K562 (cell line): ENCODE measurements around the gene ABLIM2. TPM values are rescaled to one million over a fixed set of nuclear protein-coding genes. Genes with fewer than 3 reads are reported as not detected.

Source experiments
- ATAC-seq: fragments of 200-7000 bp; cut with Tn5 transposase; 3 replicates; pipeline ENCODE4 v1.9.1; 2020; ENCODE audit warnings: moderate library complexity
- BruUV-seq: library from RNA; stranded (reverse); fragments of 400-500 nt; replicated peaks from 2 replicates; lab custom pipeline; 2021; lab: Mats Ljungman, UMichigan
- CTCF ChIA-PET: fragments of 300-600 bp; formaldehyde crosslinking; extraction: SDS; loops from one replicate; lab custom pipeline; 2021; ENCODE audit warnings: low intra/inter-chr PET ratio; lab: Yijun Ruan, JAX
- POLR2A ChIA-PET: fragments of 300-600, 350-650 bp; sonication (Branson Sonifier 250); formaldehyde crosslinking; extraction: SDS; loops from one replicate; lab custom pipeline; 2021; ENCODE audit warnings: antibody characterized with exemption, inconsistent platforms; lab: Yijun Ruan, JAX
- DNase-seq, 4 experiments: peaks; one replicate each; pipeline versions ENCODE4 v3.0.0 to v3.0.0-alpha.2; 2011 to 2018; ENCODE audit warnings: low spot score in 3 of 4, mixed read lengths in 3 of 4; ENCODE audit errors: extremely low read depth in 1 of 4
- FAIRE-seq: peaks from 2 replicates; lab custom pipeline; 2011; peaks lifted over from hg19 to GRCh38; lab: Jason Lieb, UNC
- H2AFZ ChIP-seq: 2 replicates; pipeline ENCODE4 v1.6.0; 2011; ENCODE audit warnings: low read depth, low read length, control low read depth, inconsistent platforms
- H3K27ac ChIP-seq: fragments of 200-600 bp; 3 replicates; pipeline ENCODE4 v1.8.0; 2011; ENCODE audit warnings: low read depth, mild to moderate bottlenecking, control low read depth, inconsistent platforms, low read length, moderate library complexity, mixed read lengths; ENCODE audit errors: extremely low read depth
- H3K27me3 ChIP-seq, 2 experiments: fragments of 300-600 bp in 1 of 2; 2 replicates in 1 of 2; 3 replicates in 1 of 2; pipeline versions ENCODE4 v1.6.0 to v1.8.0; 2011; ENCODE audit warnings: inconsistent platforms in 2 of 2, low read length in 2 of 2, mild to moderate bottlenecking in 1 of 2, mixed read lengths in 1 of 2, moderate library complexity in 1 of 2; ENCODE audit not compliant: control insufficient read depth in 2 of 2, insufficient read depth in 2 of 2
- H3K36me3 ChIP-seq: fragments of 300-600 bp; 3 replicates; pipeline ENCODE4 v1.8.0; 2011; ENCODE audit warnings: mild to moderate bottlenecking, low read length, inconsistent platforms; ENCODE audit not compliant: control insufficient read depth, insufficient read depth
- H3K4me1 ChIP-seq, 2 experiments: fragments of 200-600 bp in 1 of 2; replicated peaks in 1 of 2; 2 replicates in 1 of 2; 3 replicates in 1 of 2; pipeline versions ENCODE4 v1.5.1 to v1.8.0; 2011; ENCODE audit warnings: inconsistent platforms in 2 of 2, low read length in 2 of 2, mild to moderate bottlenecking in 1 of 2, mixed read lengths in 1 of 2, moderate library complexity in 1 of 2; ENCODE audit not compliant: control insufficient read depth in 2 of 2, insufficient read depth in 2 of 2
- H3K4me2 ChIP-seq: 2 replicates; pipeline ENCODE4 v1.6.1; 2011; ENCODE audit warnings: low read length, control low read depth, inconsistent platforms, mixed read lengths; ENCODE audit not compliant: insufficient read depth
- H3K4me3 ChIP-seq: fragments of 200-600 bp; sonication (generic), shearing (Covaris generic); 2 replicates; pipeline ENCODE4 v1.5.1; 2016; ENCODE audit warnings: control low read depth, inconsistent platforms
- H3K79me2 ChIP-seq: fragments of 200-600 bp; 3 replicates; pipeline ENCODE4 v1.8.0; 2011; ENCODE audit warnings: low read length, inconsistent platforms; ENCODE audit not compliant: control insufficient read depth, insufficient read depth
- H3K9ac ChIP-seq, 2 experiments: 2 replicates each; pipeline versions ENCODE4 v1.6.0 to v1.6.1; 2011; ENCODE audit warnings: low read depth in 2 of 2, low read length in 2 of 2, control low read depth in 1 of 2, inconsistent platforms in 1 of 2, mild to moderate bottlenecking in 1 of 2, mixed read lengths in 1 of 2; ENCODE audit not compliant: insufficient read depth in 1 of 2
- H3K9me1 ChIP-seq: one replicate; pipeline ENCODE4 v1.6.0; 2011; ENCODE audit warnings: inconsistent platforms, mild to moderate bottlenecking, low read length, moderate library complexity; ENCODE audit not compliant: control insufficient read depth, insufficient read depth
- H3K9me3 ChIP-seq: replicated peaks from 2 replicates; pipeline ENCODE4 v1.5.1; 2011; ENCODE audit warnings: low read depth, low read length, inconsistent platforms; ENCODE audit not compliant: control insufficient read depth, insufficient read depth
- H4K20me1 ChIP-seq: replicated peaks from 2 replicates; pipeline ENCODE4 v1.6.1; 2011; ENCODE audit warnings: low read length, inconsistent platforms, mixed read lengths; ENCODE audit not compliant: control insufficient read depth, insufficient read depth
- ARID1B ChIP-seq: fragments of 450-650 bp; IDR thresholded peaks from 2 replicates; pipeline ENCODE4 v1.6.1; 2016; ENCODE audit warnings: antibody characterized with exemption, mild to moderate bottlenecking, inconsistent platforms
- FOXJ3 ChIP-seq: sonication (generic); formaldehyde crosslinking; IDR thresholded peaks from 2 replicates; pipeline ENCODE4 v1.4.0; 2020; ENCODE audit warnings: mild to moderate bottlenecking, missing genetic modification reagents
- FOXK1 ChIP-seq: sonication (generic); formaldehyde crosslinking; IDR thresholded peaks from 2 replicates; pipeline ENCODE4 v1.8.0; 2022; ENCODE audit warnings: missing genetic modification reagents, mild to moderate bottlenecking, borderline replicate concordance
- HINFP ChIP-seq: fragments of 450-650 bp; conservative IDR thresholded peaks from 2 replicates; pipeline ENCODE4 v1.6.1; 2016; ENCODE audit warnings: missing genetic modification characterization, low read depth, mild to moderate bottlenecking, control low read depth, missing compliant biosample characterization
- HNRNPUL1 ChIP-seq: fragments of 200-400 bp; formaldehyde crosslinking; IDR thresholded peaks from 2 replicates; pipeline ENCODE4 v1.6.1; 2017; ENCODE audit warnings: low read length
- OTX1 ChIP-seq: fragments of 450-650 bp; formaldehyde crosslinking; IDR thresholded peaks from 2 replicates; pipeline ENCODE4 v1.4.0; 2022; ENCODE audit warnings: mild to moderate bottlenecking
- SIX5 ChIP-seq, 2 experiments: IDR thresholded peaks; 2 replicates each; pipeline ENCODE4 v1.6.1; 2011; ENCODE audit warnings: low read length in 2 of 2, borderline replicate concordance in 1 of 2, low read depth in 1 of 2, mild to moderate bottlenecking in 1 of 2, moderate library complexity in 1 of 2; ENCODE audit not compliant: insufficient read depth in 1 of 2
- SP1 ChIP-seq: sonication (generic); formaldehyde crosslinking; IDR thresholded peaks from 2 replicates; pipeline ENCODE4 v1.8.1; 2022; ENCODE audit warnings: mild to moderate bottlenecking, missing genetic modification reagents
- USF1 ChIP-seq: sonication (generic); formaldehyde crosslinking; IDR thresholded peaks from 2 replicates; pipeline ENCODE4 v1.9.0; 2022; ENCODE audit warnings: mild to moderate bottlenecking, missing genetic modification reagents
- ZNF785 ChIP-seq: fragments of 250-450 bp; sonication (Bioruptor Pico); IDR thresholded peaks from 2 replicates; pipeline ENCODE4 v1.4.0; 2020; ENCODE audit warnings: mild to moderate bottlenecking
- WGBS: fragments of 100-300 bp; shearing (Covaris generic); methylation state at CpG from one replicate; pipeline ENCODE4 v1.1.6; 2016; ENCODE audit warnings: low coverage, mixed read lengths; ENCODE audit not compliant: insufficient coverage; ENCODE audit errors: missing lambda C conversion rate; 5-methylcytosine and 5-hydroxymethylcytosine counted together
- in situ Hi-C: fragments of 300-500 bp; cut with MboI; formaldehyde crosslinking; loops from 4 replicates; pipeline ENCODE4 v1.15.0; 2018; ENCODE audit warnings: inconsistent platforms, mixed read lengths
- intact Hi-C: fragments of 100-400 bp; cut with micrococcal nuclease; formaldehyde crosslinking; loops from 2 replicates; pipeline ENCODE4 v1.14.2; 2022
- polyA plus RNA-seq, 8 experiments: library from polyadenylated mRNA; depleted of rRNA in 4 of 8; stranded (reverse) in 5 of 8; unstranded in 3 of 8; fragments of >200 nt; fragmentation: Nextera tagmentation in 2 of 8; fragmentation: Illumina TruSeq in 1 of 8; extraction: Ambion mirVana in 2 of 8; extraction: Trizol in 1 of 8; gene quantifications; 2 replicates each; pipeline versions ENCODE4 v1.2.1 to v1.2.3, GENCODE V29; 2011 to 2014; ENCODE audit warnings: inconsistent platforms in 1 of 8, missing spikeins in 1 of 8
- total RNA-seq, 7 experiments: library from RNA; depleted of rRNA in 6 of 7; stranded (reverse); fragments of >200 nt in 6 of 7; fragmentation: Illumina TruSeq in 2 of 7; extraction: Trizol in 2 of 7; gene quantifications; 2 replicates each; pipeline versions ENCODE4 v1.2.1 to v1.2.3, GENCODE V29; 2011 to 2021; ENCODE audit warnings: low replicate concordance in 1 of 7
- TF ChIP-seq, protein P1 (sequence below): fragments of 200-800 bp; sonication (Bioruptor generic); IDR thresholded peaks from 2 replicates; pipeline ENCODE4 v1.6.1; 2017; ENCODE audit warnings: missing genetic modification characterization, missing compliant biosample characterization

Gene ABLIM2
- total and polyA plus RNA-seq, 9 of the 15 experiments (the other 6 are each of a cell fraction or from before 2014, with no cell fraction given): not detected

GRCh38 chr4:8125526-8126056, 33.0 kb downstream of the ABLIM2 start (continued):
- TF ChIP-seq HINFP: no peak
- TF ChIP-seq FOXJ3 (CRISPR knock-in tag): no peak

DNA sequence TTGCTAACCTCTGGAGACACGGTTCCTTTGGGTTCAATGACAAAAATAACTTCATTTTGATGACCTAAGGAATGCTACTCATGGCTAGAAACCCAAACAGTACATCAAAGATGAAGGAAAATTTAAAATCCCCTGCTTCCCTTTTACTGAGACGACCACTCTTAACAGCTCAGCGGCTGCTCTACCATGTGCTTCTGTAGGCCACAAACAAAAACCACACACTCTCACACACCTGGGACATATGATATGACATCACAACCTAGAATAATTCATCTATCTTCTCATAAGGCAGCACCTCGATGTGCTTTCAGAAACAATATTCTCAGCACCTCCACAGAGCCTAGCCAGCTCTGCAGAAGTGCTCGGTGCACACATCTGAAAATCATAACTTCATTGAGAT, 34.7 kb downstream of the ABLIM2 start:
- no peak for ATAC-seq
- intact Hi-C loops (no loop called here), in situ Hi-C loops (no loop called here)
- H3K4me1 ChIP-seq: no peaks in the 10 kb centered on the region; a peak in 1 of 5 replicates
- TF ChIP-seq USF1 (CRISPR knock-in tag): no peak
- no peak for TF ChIP-seq FOXK1
- no peak for TF ChIP-seq SIX5 (IDR thresholded peaks at IDR 0.05; ENCODE audit: borderline replicate concordance in 1 of 2, insufficient read depth in 1 of 2, low read depth in 1 of 2, low read length in 2 of 2)
- no peak for TF ChIP-seq SP1
- TF ChIP-seq HNRNPUL1: no peak
- no peak for TF ChIP-seq OTX1 (CRISPR knock-in tag)
- TF ChIP-seq, protein P1, sequence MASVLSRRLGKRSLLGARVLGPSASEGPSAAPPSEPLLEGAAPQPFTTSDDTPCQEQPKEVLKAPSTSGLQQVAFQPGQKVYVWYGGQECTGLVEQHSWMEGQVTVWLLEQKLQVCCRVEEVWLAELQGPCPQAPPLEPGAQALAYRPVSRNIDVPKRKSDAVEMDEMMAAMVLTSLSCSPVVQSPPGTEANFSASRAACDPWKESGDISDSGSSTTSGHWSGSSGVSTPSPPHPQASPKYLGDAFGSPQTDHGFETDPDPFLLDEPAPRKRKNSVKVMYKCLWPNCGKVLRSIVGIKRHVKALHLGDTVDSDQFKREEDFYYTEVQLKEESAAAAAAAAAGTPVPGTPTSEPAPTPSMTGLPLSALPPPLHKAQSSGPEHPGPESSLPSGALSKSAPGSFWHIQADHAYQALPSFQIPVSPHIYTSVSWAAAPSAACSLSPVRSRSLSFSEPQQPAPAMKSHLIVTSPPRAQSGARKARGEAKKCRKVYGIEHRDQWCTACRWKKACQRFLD: no peak
- TF ChIP-seq ARID1B: no peak
- TF ChIP-seq ZNF785 (CRISPR knock-in tag): no peak
- no peak overlapping the region for H3K27ac ChIP-seq
- H3K4me2 ChIP-seq: no peak overlapping the region
- BruUV-seq: no TSS peak
- peaks cover 5% of the 10 kb centered on the region; the same call in 1 of the 2 replicates for H4K20me1 ChIP-seq
- H3K79me2 ChIP-seq: no peaks in the 10 kb centered on the region
- no peak for FAIRE-seq
- ChIA-PET POLR2A (no interaction called here), CTCF (no interaction called here)
- no peaks in the 10 kb centered on the region for H3K36me3 ChIP-seq
- no peak overlapping the region for H3K4me3 ChIP-seq
- H3K9me1 ChIP-seq: no peaks in the 10 kb centered on the region
- H3K9ac ChIP-seq: no peak overlapping the region
- H3K27me3 ChIP-seq: peaks cover 18 to 87% of the 10 kb centered on the region in 2 experiments; a peak in 3 of 5 replicates
- DNase-seq: no peak
- WGBS: 0% methylated on average over 5 of the region's 5 CpGs
- no peak overlapping the region for H2AFZ ChIP-seq
- no peaks in the 10 kb centered on the region for H3K9me3 ChIP-seq
